Neural progenitor cell (in vitro differentiated cells): ENCODE results near the gene WDR5.

Experiments used
- CTCF ChIP-seq: fragments of 200-600 bp; sonication (generic); IDR thresholded peaks from 2 replicates; pipeline ENCODE4 v1.5.1; 2017; ENCODE audit warnings: antibody characterized with exemption, mild to moderate bottlenecking
- EZH2 ChIP-seq: fragments of 200-600 bp; sonication (generic); IDR thresholded peaks from 2 replicates; pipeline ENCODE4 v1.6.1; 2017; ENCODE audit warnings: antibody characterized with exemption, mild to moderate bottlenecking, moderate library complexity
- EZH2phosphoT487 ChIP-seq: fragments of 200-600 bp; sonication (generic); IDR thresholded peaks from 2 replicates; pipeline ENCODE4 v1.6.1; 2017; ENCODE audit warnings: antibody characterized with exemption

GRCh38 chr9:134161647-134162046 is 25.8 kb downstream of the WDR5 start:
- no peak for TF ChIP-seq CTCF
- no peak for TF ChIP-seq EZH2
- no peak for TF ChIP-seq EZH2phosphoT487
